HCT116 (cell line): Measurements from ENCODE around the gene KCND2.

Source experiments
- CEBPB ChIP-seq: IDR thresholded peaks from 2 replicates; pipeline ENCODE4 v1.6.1; 2012; ENCODE audit warnings: low read depth
- EGR1 ChIP-seq: IDR thresholded peaks from 2 replicates; pipeline ENCODE4 v1.6.1; 2012; ENCODE audit warnings: low read depth
- EZH2 ChIP-seq: fragments of 200-600 bp; sonication (generic); IDR thresholded peaks from 2 replicates; pipeline ENCODE4 v1.6.1; 2017; ENCODE audit warnings: antibody characterized with exemption, mixed run types
- FOSL1 ChIP-seq: IDR thresholded peaks from 2 replicates; pipeline ENCODE4 v1.6.1; 2012; ENCODE audit warnings: low read depth
- POLR2A ChIP-seq: IDR thresholded peaks from 2 replicates; pipeline ENCODE4 v1.7.0; 2011; ENCODE audit warnings: borderline replicate concordance; ENCODE audit not compliant: insufficient read depth, insufficient read length; ENCODE audit errors: extremely low read depth
- POLR2AphosphoS5 ChIP-seq: IDR thresholded peaks from 2 replicates; pipeline ENCODE4 v1.6.1; 2011; ENCODE audit warnings: mild to moderate bottlenecking, low read depth, low read length, moderate library complexity
- RAD21 ChIP-seq: IDR thresholded peaks from 2 replicates; pipeline ENCODE4 v1.6.1; 2012; ENCODE audit warnings: low read depth, mild to moderate bottlenecking
- SP1 ChIP-seq: IDR thresholded peaks from 2 replicates; pipeline ENCODE4 v1.6.1; 2012; ENCODE audit warnings: low read depth
- TF ChIP-seq, protein P1 (sequence below), 3 experiments: fragments of 200-600 bp in 1 of 3; sonication (generic) in 1 of 3; IDR thresholded peaks in 2 of 3; conservative IDR thresholded peaks in 1 of 3; 2 replicates each; pipeline ENCODE4 v1.5.1; 2012 to 2017; ENCODE audit warnings: low read depth in 2 of 3, low read length in 2 of 3, antibody characterized with exemption in 1 of 3, borderline replicate concordance in 1 of 3, control low read depth in 1 of 3, mild to moderate bottlenecking in 1 of 3, mixed read lengths in 1 of 3, mixed run types in 1 of 3, moderate library complexity in 1 of 3; ENCODE audit not compliant: insufficient read depth in 1 of 3
- TF ChIP-seq, protein P2 (sequence below): IDR thresholded peaks from 2 replicates; pipeline ENCODE4 v1.6.1; 2012

GRCh38 chr7:120740348-120740747 is 467.4 kb downstream of the KCND2 start:
- TF ChIP-seq EGR1, result no peak
- no peak for TF ChIP-seq CEBPB
- TF ChIP-seq, protein P1, sequence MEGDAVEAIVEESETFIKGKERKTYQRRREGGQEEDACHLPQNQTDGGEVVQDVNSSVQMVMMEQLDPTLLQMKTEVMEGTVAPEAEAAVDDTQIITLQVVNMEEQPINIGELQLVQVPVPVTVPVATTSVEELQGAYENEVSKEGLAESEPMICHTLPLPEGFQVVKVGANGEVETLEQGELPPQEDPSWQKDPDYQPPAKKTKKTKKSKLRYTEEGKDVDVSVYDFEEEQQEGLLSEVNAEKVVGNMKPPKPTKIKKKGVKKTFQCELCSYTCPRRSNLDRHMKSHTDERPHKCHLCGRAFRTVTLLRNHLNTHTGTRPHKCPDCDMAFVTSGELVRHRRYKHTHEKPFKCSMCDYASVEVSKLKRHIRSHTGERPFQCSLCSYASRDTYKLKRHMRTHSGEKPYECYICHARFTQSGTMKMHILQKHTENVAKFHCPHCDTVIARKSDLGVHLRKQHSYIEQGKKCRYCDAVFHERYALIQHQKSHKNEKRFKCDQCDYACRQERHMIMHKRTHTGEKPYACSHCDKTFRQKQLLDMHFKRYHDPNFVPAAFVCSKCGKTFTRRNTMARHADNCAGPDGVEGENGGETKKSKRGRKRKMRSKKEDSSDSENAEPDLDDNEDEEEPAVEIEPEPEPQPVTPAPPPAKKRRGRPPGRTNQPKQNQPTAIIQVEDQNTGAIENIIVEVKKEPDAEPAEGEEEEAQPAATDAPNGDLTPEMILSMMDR (IDR thresholded peaks at IDR 0.05 in 2 of 3, conservative IDR thresholded peaks at IDR 0.05 in 1 of 3; ENCODE audit: borderline replicate concordance in 1 of 3, insufficient read depth in 1 of 3, low read depth in 2 of 3, low read length in 2 of 3), result no peak
- TF ChIP-seq, protein P2, sequence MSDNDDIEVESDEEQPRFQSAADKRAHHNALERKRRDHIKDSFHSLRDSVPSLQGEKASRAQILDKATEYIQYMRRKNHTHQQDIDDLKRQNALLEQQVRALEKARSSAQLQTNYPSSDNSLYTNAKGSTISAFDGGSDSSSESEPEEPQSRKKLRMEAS, result no peak
- TF ChIP-seq POLR2A, result no peak
- no peak for TF ChIP-seq POLR2AphosphoS5
- TF ChIP-seq SP1, result no peak
- no peak for TF ChIP-seq RAD21
- TF ChIP-seq EZH2, result no peak
- no peak for TF ChIP-seq FOSL1
